Endothelial cell of umbilical vein (primary cell): ENCODE measurements around the gene NTN1.

Source experiments
- CTCF ChIP-seq, 2 donors: IDR thresholded peaks; 1 replicate in 1 of 2; 2 replicates in 1 of 2; pipeline ENCODE4 v1.5.1; 2011; ENCODE audit warnings: low read length in 2 of 2, mild to moderate bottlenecking in 2 of 2, moderate library complexity in 2 of 2, control low read depth in 1 of 2, inconsistent platforms in 1 of 2, low read depth in 1 of 2; ENCODE audit not compliant: insufficient read depth in 1 of 2; ENCODE audit errors: extremely low read depth in 1 of 2
- EZH2 ChIP-seq: IDR thresholded peaks from 2 replicates; pipeline ENCODE4 v1.6.1; 2012; ENCODE audit warnings: borderline replicate concordance, low read depth, mild to moderate bottlenecking, moderate library complexity, low read length, inconsistent platforms; ENCODE audit not compliant: severe bottlenecking
- FOS ChIP-seq: IDR thresholded peaks from 2 replicates; pipeline ENCODE4 v1.6.1; 2011; ENCODE audit warnings: mild to moderate bottlenecking, low read length, moderate library complexity, borderline replicate concordance; ENCODE audit not compliant: insufficient read depth
- JUN ChIP-seq: IDR thresholded peaks from 2 replicates; pipeline ENCODE4 v1.6.1; 2011; ENCODE audit warnings: borderline replicate concordance, low read depth; ENCODE audit not compliant: insufficient read length, insufficient read depth
- MAX ChIP-seq: IDR thresholded peaks from 2 replicates; pipeline ENCODE4 v1.6.1; 2011; ENCODE audit not compliant: insufficient read depth, insufficient read length
- MYC ChIP-seq: IDR thresholded peaks from one replicate; pipeline ENCODE4 v1.6.1; 2011; ENCODE audit warnings: mild to moderate bottlenecking, low read depth, low read length
- POLR2A ChIP-seq: IDR thresholded peaks from 2 replicates; pipeline ENCODE4 v1.6.1; 2012; ENCODE audit warnings: low read depth, mild to moderate bottlenecking, control low read depth, low read length
- POLR2AphosphoS5 ChIP-seq: IDR thresholded peaks from 2 replicates; pipeline ENCODE4 v1.6.1; 2012; ENCODE audit warnings: low read depth, mild to moderate bottlenecking, control low read depth, low read length, moderate library complexity; ENCODE audit not compliant: insufficient read depth

- TF ChIP-seq CTCF (IDR thresholded peaks at IDR 0.05; ENCODE audit: extremely low read depth in 1 of 2, insufficient read depth in 1 of 2, low read depth in 1 of 2, low read length in 2 of 2) (no peak), MAX (no peak), POLR2AphosphoS5 (no peak), POLR2A (no peak), MYC (no peak), EZH2 (no peak), FOS (no peak), JUN (no peak)
These were observed 43.1 kb downstream of the NTN1 start for GRCh38 chr17:9064311-9064834.
